SW 1271 (cell line): ENCODE results near the gene UNC93A.
"Not testable (repeated sequence)": the region's sequence is repeated elsewhere in the genome, so short reads cannot be mapped to it uniquely, and the experiment has no call there.

ENCODE experiments used
- DNase-seq, 2 experiments: peaks; one replicate each; lab custom pipeline; 2025; lab: John Stamatoyannopoulos, UW

Gene UNC93A

DNA sequence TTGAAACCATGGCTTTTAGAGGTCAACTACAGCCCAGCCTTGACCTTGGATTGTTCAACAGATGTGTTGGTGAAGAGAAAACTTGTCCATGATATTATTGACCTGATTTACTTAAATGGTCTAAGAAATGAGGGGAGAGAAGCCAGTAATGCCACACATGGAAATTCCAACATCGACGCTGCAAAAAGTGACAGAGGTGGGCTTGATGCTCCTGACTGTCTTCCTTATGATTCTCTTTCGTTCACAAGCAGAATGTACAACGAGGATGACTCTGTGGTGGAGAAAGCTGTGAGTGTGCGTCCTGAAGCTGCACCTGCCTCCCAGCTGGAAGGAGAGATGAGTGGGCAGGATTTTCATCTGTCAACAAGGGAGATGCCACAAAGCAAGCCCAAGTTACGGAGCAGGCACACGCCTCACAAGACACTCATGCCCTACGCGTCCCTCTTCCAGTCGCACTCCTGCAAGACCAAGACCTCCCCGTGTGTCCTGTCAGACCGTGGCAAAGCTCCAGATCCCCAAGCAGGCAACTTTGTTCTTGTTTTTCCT, 50.0 kb downstream of the UNC93A start:
- DNase-seq: no peak

DNA sequence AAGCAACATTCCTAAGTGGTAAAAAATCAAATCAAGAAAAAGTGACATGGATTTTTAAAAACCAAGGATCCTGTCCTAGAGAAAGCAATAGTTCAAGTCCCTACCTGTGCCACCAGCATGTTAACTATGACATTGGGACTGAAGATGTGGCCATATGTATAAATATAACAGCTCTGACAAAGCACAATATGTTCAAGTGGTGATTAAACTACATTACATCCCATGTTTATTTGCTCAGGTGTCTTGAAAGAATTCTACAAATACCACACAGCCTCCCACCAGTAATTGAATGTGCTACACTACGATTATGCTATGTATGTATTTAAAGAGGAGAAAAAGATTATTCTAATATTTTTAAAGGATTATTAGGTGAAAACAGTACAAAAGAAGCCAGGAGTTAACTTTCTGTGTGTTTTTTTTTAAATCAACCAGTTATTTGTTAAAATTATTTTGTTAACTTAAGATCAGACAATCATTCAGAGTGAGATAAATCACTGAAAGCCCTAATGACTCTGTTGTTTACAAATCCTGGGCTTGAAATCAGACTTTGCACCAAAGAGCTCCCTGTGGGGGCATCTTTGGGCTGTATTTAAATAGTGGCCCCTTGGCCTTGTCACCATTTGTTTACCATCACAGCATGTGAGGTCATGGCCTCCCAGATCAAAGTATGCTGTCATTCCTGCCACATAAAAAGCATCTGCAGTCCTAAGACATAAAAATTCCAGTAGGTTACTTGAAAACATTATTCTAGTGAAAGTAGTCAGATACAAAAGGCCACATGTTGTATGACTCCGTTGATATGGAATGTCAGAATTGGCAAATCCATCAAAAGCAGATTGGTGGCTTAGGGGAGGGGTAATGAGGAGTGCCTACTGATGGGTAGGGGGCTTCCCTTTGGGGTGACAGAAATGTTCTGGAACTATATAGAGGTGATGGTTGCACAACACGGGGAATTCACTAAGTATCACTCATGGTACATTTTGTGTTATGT, 50.8 kb downstream of the UNC93A start:
- no peak for DNase-seq

DNA sequence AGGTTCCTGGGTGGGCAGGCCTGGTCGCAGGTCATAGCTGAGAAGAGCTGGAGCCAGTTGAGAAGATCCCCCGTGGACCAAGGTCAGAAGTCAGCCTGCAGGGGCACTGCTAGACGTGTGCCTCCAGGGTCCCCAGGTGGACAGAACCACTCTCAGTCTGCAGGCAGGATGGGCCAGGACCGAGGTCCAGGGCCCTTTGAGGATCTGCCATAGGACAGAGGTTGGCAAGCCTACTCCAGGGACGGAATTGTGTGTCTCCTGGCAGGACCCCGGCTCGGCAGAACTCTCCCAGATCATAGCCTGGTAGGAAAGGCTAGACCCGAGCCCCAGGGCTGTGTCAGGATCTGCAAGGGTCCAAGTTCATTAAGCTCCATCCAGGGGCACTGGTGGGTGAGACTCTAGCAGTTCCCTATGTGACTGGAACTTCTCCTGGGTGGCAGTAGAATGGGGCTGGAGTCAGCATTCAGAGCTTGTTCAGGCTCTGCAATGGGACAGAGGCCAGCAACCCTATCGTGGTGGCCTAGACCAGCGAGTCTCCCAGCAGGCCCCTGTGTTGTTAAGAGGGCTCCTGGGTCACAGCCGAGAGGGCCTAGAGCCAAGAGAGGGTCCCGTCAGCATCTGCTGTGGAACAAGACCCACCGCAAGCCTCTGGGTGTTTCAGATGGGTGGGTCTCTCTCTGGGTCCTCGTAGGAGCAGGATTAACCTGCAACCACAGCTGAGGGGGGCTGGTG, 51.9 kb downstream of the UNC93A start:
- no peak for DNase-seq

DNA sequence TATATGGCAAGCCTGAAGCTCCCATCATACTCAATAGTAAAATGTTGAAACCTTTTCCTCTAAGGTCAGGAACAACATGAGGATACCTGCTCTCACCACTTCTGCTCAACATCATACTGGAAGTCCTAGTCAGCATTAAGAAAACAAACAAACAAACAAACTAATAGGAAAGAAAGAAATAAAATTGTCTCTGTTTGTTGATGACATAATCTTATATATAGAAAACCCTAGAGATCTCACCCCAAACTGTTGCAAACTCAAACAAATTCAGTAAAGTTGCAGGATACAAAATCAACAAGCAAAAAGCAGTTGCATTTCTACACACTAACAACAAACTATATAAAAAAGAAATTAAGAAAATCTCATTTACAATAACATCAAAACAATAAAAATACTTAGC, 54.2 kb downstream of the UNC93A start:
- no peak for DNase-seq

DNA sequence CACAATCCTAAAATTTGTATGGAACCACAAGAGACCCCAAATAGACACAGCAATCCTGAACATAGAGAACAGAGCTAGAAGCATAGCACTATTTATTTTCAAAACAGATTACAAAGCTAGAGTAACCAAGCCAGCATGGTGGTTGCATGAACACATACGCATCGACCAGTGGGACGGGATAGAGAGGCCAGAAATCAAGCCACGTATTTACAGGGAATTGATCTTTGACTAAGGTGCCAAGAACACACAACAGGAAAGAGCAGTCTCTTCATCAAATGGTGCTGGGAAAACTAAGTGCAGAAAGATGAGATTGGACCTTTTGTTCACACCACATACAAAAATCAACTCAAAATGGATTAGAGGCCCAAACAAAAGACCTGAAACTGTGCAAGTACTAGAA, 54.8 kb downstream of the UNC93A start:
- DNase-seq: no peak

DNA sequence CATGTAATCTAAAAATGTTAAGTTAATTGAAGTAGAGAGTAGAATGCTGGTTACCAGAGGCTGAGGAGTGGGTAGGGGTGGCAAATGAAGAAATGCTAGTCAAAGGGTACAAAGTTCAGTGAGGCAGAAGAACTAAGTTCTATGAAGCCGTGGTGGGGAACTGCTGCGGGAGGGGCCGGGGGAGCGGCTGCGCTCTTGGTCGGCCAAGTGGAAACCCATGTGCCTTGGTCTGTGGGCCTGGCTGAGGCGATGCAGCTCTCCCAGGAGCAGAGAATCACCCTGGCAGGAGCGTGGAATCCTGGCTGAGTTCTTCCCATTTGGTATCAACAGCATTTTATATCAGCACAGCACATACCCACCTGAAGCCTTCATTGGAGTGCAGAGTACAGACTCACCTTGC, 56.1 kb downstream of the UNC93A start:
- no peak for DNase-seq

DNA sequence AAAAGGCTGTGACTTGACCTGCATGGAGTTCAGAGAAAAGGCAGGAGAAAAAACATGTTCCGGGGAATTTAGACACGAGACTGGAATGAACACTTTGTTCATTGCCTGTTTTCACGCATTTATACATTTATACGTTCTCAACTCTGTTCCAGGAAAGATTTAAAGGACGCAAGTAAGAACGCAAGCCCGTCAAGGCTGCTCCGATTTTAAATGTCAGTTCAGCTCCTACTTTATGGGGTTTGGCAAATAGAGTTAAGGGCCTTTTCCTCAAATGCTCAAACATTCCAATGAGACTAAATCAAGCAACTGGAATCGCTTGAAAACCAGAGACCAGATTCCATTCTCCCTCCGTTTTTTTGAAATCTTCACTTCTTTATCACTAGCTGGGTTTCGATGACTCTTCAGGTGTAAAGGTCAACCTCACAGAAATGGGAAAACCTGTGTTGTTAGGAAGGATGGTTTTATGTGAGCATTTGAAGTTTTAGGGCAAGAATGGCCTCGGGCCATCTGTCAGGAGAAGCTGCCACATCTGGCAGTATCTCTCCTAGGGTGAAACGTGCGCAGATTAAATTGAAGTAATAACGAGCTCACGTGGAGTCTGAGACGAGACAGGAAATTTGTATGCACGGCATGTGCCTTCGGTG, 58.6 kb downstream of the UNC93A start:
- DNase-seq: no peak

DNA sequence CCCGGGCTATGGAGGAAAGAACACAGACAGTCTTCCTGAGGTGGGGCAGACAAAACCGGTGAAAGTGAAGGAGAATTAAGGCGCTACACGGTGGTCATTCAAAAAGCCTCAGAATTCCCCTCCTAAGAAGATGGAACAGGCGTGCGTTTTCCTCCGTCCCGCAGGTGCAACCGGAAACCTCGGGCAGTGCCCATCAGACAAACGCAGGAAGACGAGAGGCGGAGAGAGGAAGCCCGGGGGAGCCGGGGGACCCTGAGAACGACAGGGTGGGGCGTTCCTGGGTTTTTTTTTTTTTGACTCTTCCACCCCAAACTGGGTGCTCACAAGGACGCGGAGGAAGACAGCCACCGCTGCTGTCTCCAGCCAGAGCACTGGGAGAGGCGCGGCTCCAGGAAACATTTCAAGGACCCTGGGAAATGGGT, 59.2 kb downstream of the UNC93A start:
- DNase-seq: no peak

DNA sequence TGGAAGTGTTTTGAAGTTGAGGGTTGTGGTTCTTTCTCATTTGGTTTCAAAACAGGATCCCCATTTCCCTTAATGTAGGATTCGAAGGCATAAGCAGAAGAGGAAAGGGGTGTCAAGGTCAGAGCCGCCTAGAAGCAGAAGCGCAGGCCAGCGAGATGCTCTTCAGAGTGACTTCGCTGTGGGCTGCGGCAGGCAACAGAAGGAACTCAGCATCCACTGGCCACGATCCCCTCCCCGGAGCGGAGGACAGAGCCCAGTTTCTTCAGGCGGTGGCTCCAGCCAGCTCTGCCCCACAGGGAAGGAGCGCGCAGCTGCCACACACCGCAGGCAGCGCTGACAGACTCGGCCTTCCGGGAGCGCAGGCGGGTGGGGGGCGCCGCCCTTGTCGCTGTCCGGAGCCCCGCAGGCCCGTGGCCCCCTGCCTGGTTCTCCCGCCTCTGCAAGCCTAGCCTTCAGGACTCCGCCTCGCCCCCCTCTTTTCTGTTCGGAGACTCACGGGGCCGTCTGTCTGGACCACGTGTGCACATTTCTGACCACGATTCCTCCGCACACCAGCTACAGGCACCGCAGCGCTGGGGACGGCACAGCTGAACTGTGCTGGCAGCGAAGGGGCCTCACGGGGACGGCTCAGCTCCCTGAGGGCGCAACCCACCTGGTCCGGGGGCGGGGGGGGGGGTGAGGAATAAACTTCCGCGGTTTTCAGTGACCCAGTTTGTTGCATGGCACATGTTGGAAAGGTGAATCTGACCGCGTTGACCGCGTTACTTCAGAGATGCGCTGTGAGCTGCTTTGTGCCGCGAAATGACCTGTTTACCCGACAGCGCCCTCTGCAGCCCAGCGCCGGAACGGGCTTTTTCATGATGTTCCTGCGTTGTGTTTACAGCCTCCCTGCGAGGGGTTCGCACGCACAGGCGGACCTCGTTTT, 59.9 kb downstream of the UNC93A start:
- DNase-seq: no peak

DNA sequence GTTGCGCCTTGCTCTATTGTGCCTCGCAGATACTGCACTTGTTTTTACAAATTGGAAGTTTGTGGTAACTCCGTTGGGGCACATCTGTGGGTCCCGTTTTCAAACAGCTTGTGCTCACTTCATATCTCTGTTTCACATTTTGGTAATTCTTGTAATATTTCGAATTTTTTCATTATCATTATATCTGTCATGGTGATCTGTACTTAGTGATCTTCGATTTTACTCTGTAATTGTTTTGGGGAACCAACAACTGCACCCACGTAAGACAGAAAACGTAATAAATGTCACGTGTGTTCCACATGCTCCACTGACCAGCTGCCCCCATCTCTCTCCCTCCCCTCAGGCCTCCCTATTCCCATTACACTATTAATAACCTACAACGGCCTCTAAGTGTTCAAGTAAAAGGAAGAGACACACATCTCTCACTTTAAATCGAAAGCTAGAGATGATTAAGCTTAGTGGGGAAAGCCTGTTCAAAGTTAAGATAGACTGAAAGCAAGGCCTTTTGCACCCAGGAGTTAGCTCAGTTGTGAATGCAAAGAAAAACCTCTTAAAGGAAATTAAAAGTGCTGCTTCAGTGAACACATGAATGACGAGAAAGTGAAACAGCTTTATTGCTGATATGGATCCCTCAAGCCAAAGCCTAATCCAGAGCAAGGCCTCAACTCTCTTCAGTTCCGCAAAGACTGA, 60.7 kb downstream of the UNC93A start:
- no peak for DNase-seq

DNA sequence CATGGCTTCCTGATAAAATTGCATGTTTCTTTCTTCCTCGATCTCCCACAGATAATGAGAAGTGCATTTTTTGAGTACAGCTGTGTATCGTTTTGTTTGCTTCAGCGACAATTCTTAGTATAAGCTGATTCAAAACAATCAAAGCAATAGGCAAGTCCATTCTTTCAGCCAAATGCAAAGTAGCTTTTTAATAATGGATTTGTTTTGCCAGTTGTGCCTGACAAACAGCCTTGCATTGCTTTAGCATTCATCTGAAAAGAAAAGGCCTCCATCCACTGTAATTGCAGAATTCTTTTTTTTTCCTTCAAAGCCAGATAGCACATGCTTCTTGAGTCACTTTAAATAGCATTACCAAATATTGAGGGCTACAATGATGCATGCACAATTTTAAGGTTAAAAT, 65.8 kb downstream of the UNC93A start:
- DNase-seq: no peak

DNA sequence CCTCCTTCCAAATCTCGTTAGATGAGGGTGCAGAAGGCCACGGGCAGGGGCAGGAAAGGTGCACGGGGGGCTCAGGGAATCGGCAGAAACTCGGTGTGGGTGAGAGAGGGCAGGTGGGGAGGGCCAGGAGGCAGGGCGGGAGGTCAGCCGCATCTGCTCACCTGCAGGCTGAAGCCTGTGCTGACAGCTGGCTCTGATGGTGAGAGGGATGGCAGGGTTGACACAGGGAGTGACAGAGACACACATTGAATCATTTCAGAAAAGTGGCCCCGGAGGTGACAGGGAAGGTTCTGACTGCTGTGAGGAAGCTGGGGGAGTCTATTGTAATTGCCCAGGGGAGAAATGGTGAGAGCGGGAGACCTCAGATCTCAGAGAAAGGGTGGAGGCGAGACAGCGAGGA, 67.3 kb downstream of the UNC93A start:
- DNase-seq: not testable (repeated sequence)

DNA sequence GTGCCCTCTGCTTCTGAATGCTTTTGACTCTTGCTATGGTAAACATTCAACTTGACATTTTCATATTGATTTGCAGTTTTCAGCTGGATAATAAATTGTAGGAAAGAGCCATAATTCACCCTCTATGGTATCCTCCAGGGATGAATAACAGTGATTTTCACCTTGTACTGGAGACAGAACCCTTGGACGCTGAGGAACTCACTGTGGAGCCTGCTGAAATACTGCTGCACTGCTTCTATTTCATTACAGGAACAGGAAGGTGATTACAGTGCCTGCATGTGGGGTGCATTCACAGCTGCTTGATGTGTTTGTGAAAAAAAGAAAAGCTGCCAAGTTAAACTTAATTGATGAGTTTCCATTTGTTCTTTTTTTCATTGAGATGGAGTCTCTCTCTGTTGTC, 70.1 kb downstream of the UNC93A start:
- DNase-seq: not testable (repeated sequence)
